GM18508 (cell line): ENCODE results near the gene OR4D11.
"Not testable (repeated sequence)": the region's sequence is repeated elsewhere in the genome, so short reads cannot be mapped to it uniquely, and the experiment has no call there.

Experiments used
- ATAC-seq: cut with Tn5 transposase; IDR thresholded peaks from one replicate; pipeline ENCODE4 v1.9.1; 2021; ENCODE audit warnings: moderate number of reproducible peaks; ENCODE audit not compliant: insufficient read depth, unreplicated experiment

The OR4D11 gene

GRCh38 chr11:59503276-59503675 lies at the start of gene OR4D11:
Gene OR4D11, plus strand, starts transcription at chr11:59503576. Its CDS starts 0 bp downstream, at chr11:59503576.
- no peak for ATAC-seq

GRCh38 chr11:59456661-59457060 lies 46.7 kb upstream of the OR4D11 start, which contains the start of gene OR4D6:
Gene OR4D6, plus strand, starts transcription at chr11:59456961. Its CDS starts 0 bp downstream, at chr11:59456961.
- no peak for ATAC-seq

- no peak for ATAC-seq
Observed at GRCh38 chr11:59459916-59460315, 43.5 kb upstream of the OR4D11 start.

- no peak for ATAC-seq
Observed at GRCh38 chr11:59463190-59463641, 40.2 kb upstream of the OR4D11 start.

GRCh38 chr11:59473015-59473414 lies 30.4 kb upstream of the OR4D11 start, which contains the start of gene OR4D10:
Gene OR4D10, plus strand, starts transcription at chr11:59473315. Its CDS starts 4,115 bp downstream, at chr11:59477430.
- ATAC-seq: no peak

- ATAC-seq: no peak
Observed at GRCh38 chr11:59475176-59475575, 28.2 kb upstream of the OR4D11 start.

- ATAC-seq: no peak
Observed at GRCh38 chr11:59479906-59480305, 23.5 kb upstream of the OR4D11 start.

GRCh38 chr11:59480359-59480758 lies 23.0 kb upstream of the OR4D11 start:
- ATAC-seq: no peak

- ATAC-seq: no peak
Observed at GRCh38 chr11:59501931-59502330, 1.4 kb upstream of the OR4D11 start.

- no peak for ATAC-seq
Observed at GRCh38 chr11:59510941-59511589, 7.7 kb downstream of the OR4D11 start, which contains the start of gene OR4D9. Gene OR4D9, plus strand, starts transcription at chr11:59511539. Its CDS starts 3,374 bp downstream, at chr11:59514913.

- no peak for ATAC-seq
Observed at GRCh38 chr11:59511675-59512074, 8.3 kb downstream of the OR4D11 start.

- not testable (repeated sequence) for ATAC-seq
Observed at GRCh38 chr11:59520139-59520538, 16.8 kb downstream of the OR4D11 start.

- ATAC-seq: no peak
Observed at GRCh38 chr11:59520741-59521140, 17.4 kb downstream of the OR4D11 start.

GRCh38 chr11:59523541-59523940 lies 20.2 kb downstream of the OR4D11 start:
- ATAC-seq: no peak

- ATAC-seq: no peak
Observed at GRCh38 chr11:59528711-59529110, 25.3 kb downstream of the OR4D11 start.

- no peak for ATAC-seq
Observed at GRCh38 chr11:59532620-59533019, 29.2 kb downstream of the OR4D11 start.

GRCh38 chr11:59534676-59535075 lies 31.3 kb downstream of the OR4D11 start:
- no peak for ATAC-seq

- no peak for ATAC-seq
Observed at GRCh38 chr11:59542142-59542810, 38.9 kb downstream of the OR4D11 start.

- not testable (repeated sequence) for ATAC-seq
Observed at GRCh38 chr11:59543713-59544112, 40.3 kb downstream of the OR4D11 start.

- ATAC-seq: no peak
Observed at GRCh38 chr11:59544869-59545178, 41.4 kb downstream of the OR4D11 start.

- no peak for ATAC-seq
Observed at GRCh38 chr11:59545179-59546020, 42.0 kb downstream of the OR4D11 start.
